HepG2 (cell line): ENCODE data around the gene SOWAHA. TPM values are rescaled to one million over a fixed set of nuclear protein-coding genes. Genes with fewer than 3 reads are reported as not detected.
A peak's percentile ranks its signal among the peaks of the same experiment; 100 is the strongest.

Experiments used
- CREB1 ChIP-seq, 2 experiments: fragments of 450-650 bp in 1 of 2; IDR thresholded peaks; 2 replicates each; pipeline ENCODE4 v1.6.1; 2016 to 2017; ENCODE audit warnings: control low read depth in 1 of 2, mild to moderate bottlenecking in 1 of 2, missing compliant biosample characterization in 1 of 2, missing genetic modification characterization in 1 of 2
- ELF3 ChIP-seq: IDR thresholded peaks from 2 replicates; pipeline ENCODE4 v1.6.1; 2016; ENCODE audit warnings: missing genetic modification reagents, missing compliant biosample characterization
- HCFC1 ChIP-seq: fragments of 150-350 bp; IDR thresholded peaks from 2 replicates; pipeline ENCODE4 v1.6.1; 2014; ENCODE audit warnings: low read depth, low read length
- HNF4A ChIP-seq: sonication (generic); formaldehyde crosslinking; IDR thresholded peaks from 2 replicates; pipeline ENCODE4 v1.4.0; 2020; ENCODE audit warnings: missing genetic modification reagents
- HOXD1 ChIP-seq: sonication (generic); formaldehyde crosslinking; IDR thresholded peaks from 2 replicates; pipeline ENCODE4 v1.5.0; 2020; ENCODE audit warnings: missing genetic modification reagents
- JDP2 ChIP-seq: sonication (generic); formaldehyde crosslinking; IDR thresholded peaks from 2 replicates; pipeline ENCODE4 v1.8.1; 2022; ENCODE audit warnings: missing genetic modification reagents, borderline replicate concordance
- KLF11 ChIP-seq: IDR thresholded peaks from 2 replicates; pipeline ENCODE4 v1.6.1; 2016; ENCODE audit warnings: missing compliant biosample characterization
- MAFK ChIP-seq, 2 experiments: IDR thresholded peaks in 1 of 2; conservative IDR thresholded peaks in 1 of 2; 2 replicates each; pipeline ENCODE4 v1.6.1; 2011; ENCODE audit warnings: improper control_type of control experiment in 2 of 2, low read length in 2 of 2
- NFIC ChIP-seq: IDR thresholded peaks from 2 replicates; pipeline ENCODE4 v1.6.1; 2012; ENCODE audit warnings: mild to moderate bottlenecking, low read length, inconsistent platforms
- PRDM10 ChIP-seq: sonication (generic); formaldehyde crosslinking; IDR thresholded peaks from 2 replicates; pipeline ENCODE4 v1.4.0; 2020; ENCODE audit warnings: low read depth, missing genetic modification reagents
- PRPF4 ChIP-seq: fragments of 200-400 bp; formaldehyde crosslinking; IDR thresholded peaks from 2 replicates; pipeline ENCODE4 v1.6.1; 2016; ENCODE audit warnings: low read length, low read depth; ENCODE audit not compliant: poor library complexity, severe bottlenecking
- SMAD3 ChIP-seq: sonication (generic); formaldehyde crosslinking; IDR thresholded peaks from 2 replicates; pipeline ENCODE4 v1.4.0; 2020; ENCODE audit warnings: missing genetic modification reagents
- SOX5 ChIP-seq: IDR thresholded peaks from 2 replicates; pipeline ENCODE4 v1.6.1; 2016; ENCODE audit warnings: borderline replicate concordance
- STAT5B ChIP-seq: sonication (generic); formaldehyde crosslinking; IDR thresholded peaks from 2 replicates; pipeline ENCODE4 v1.4.0; 2020; ENCODE audit warnings: missing genetic modification reagents
- STAT6 ChIP-seq: sonication (generic); formaldehyde crosslinking; IDR thresholded peaks from 2 replicates; pipeline ENCODE4 v1.4.0; 2020; ENCODE audit warnings: missing genetic modification reagents, mild to moderate bottlenecking, borderline replicate concordance
- ZFAT ChIP-seq: sonication (generic); formaldehyde crosslinking; conservative IDR thresholded peaks from 2 replicates; pipeline ENCODE4 v1.8.1; 2023; ENCODE audit warnings: missing genetic modification reagents, inconsistent platforms
- ZNF275 ChIP-seq: sonication (generic); formaldehyde crosslinking; IDR thresholded peaks from 2 replicates; pipeline ENCODE4 v1.8.0; 2022; ENCODE audit warnings: missing genetic modification reagents, mild to moderate bottlenecking, inconsistent platforms, borderline replicate concordance
- ZNF33A ChIP-seq: sonication (generic); formaldehyde crosslinking; IDR thresholded peaks from 2 replicates; pipeline ENCODE4 v1.5.1; 2020; ENCODE audit warnings: missing genetic modification reagents, mild to moderate bottlenecking, moderate library complexity, borderline replicate concordance
- ZNF547 ChIP-seq: sonication (generic); formaldehyde crosslinking; IDR thresholded peaks from 2 replicates; pipeline ENCODE4 v1.5.1; 2020; ENCODE audit warnings: mild to moderate bottlenecking, missing genetic modification reagents
- ZNF550 ChIP-seq: sonication (generic); formaldehyde crosslinking; IDR thresholded peaks from 2 replicates; pipeline ENCODE4 v1.4.0; 2020; ENCODE audit warnings: mild to moderate bottlenecking, missing genetic modification reagents, borderline replicate concordance
- ZNF607 ChIP-seq: sonication (generic); formaldehyde crosslinking; IDR thresholded peaks from 2 replicates; pipeline ENCODE4 v1.5.1; 2020; ENCODE audit warnings: missing genetic modification reagents, mild to moderate bottlenecking, borderline replicate concordance
- ZNF720 ChIP-seq: sonication (generic); formaldehyde crosslinking; IDR thresholded peaks from 2 replicates; pipeline ENCODE4 v1.4.0; 2020; ENCODE audit warnings: missing genetic modification reagents
- ZNF75D ChIP-seq: sonication (generic); formaldehyde crosslinking; IDR thresholded peaks from 2 replicates; pipeline ENCODE4 v1.8.1; 2023; ENCODE audit warnings: missing genetic modification reagents, mild to moderate bottlenecking, borderline replicate concordance
- ZNF879 ChIP-seq: sonication (generic); formaldehyde crosslinking; IDR thresholded peaks from 2 replicates; pipeline ENCODE4 v1.8.1; 2023; ENCODE audit warnings: missing genetic modification reagents
- polyA plus RNA-seq, 8 experiments: library from polyadenylated mRNA; depleted of rRNA in 3 of 8; stranded (reverse) in 7 of 8; unstranded in 1 of 8; fragments of >200 nt; fragmentation: Illumina TruSeq in 4 of 8; extraction: Trizol in 4 of 8; gene quantifications; 2 replicates each; pipeline versions ENCODE4 v1.2.1 to v1.2.3, GENCODE V29; 2011 to 2016; ENCODE audit warnings: low read depth in 4 of 8, missing spikeins in 1 of 8, mixed read lengths in 1 of 8; ENCODE audit not compliant: insufficient read depth in 1 of 8
- total RNA-seq, 5 experiments: library from RNA; depleted of rRNA; stranded (reverse); fragments of >200 nt; fragmentation: Illumina TruSeq; extraction: Trizol; gene quantifications; 2 replicates each; pipeline ENCODE4 v1.2.3, GENCODE V29; 2016; ENCODE audit warnings: low read depth in 1 of 5

Gene SOWAHA
- total and polyA plus RNA-seq, 2 of the 13 experiments (the other 11 are each of a cell fraction or from before 2014, with no cell fraction given): 0.95 to 1.9 TPM

DNA sequence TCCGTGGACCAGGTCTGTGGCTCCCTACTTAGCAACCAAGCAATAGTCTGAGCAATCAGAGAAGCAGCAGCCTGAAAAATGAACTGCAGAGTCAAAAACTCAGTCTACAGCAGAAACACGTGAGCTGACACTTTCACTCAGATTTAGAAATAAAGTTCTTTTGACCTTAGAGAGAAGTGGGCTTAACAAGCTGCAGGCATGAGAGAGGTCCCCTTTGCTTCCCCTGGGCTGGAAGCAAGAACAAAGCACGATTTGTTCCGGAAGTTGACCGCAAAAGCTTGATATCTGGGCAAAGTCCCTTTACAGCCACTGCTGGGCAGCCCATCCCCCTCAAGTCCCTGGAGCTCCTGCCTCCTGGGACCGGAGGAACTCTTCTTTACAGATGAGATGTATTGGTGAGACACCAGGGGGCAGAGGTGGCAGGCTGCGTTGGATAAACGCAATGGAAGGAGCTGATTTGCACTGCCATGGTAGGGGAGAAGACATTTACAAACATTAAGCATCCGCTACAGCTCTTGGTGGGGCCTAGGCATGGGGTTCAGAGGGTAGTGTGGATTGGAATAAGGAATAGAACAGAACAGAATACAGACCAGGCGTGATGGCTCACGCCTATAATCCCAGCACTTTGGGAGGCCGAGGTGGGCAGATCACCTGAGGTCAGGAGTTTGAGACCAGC lies 5.8 kb upstream of the SOWAHA start (continued):
- no peak; the same call in 1 of the 2 replicates for TF ChIP-seq STAT6 (CRISPR knock-in tag)
- TF ChIP-seq SMAD3 (CRISPR knock-in tag): peak; percentile 41; the same call in 1 of the 2 replicates
- TF ChIP-seq JDP2: no peak
- TF ChIP-seq PRDM10 (CRISPR knock-in tag): peak; percentile 88
- no peak for TF ChIP-seq ZFAT (CRISPR knock-in tag)
- peak; percentile 99 for TF ChIP-seq HNF4A (CRISPR knock-in tag)
- TF ChIP-seq ELF3 (CRISPR knock-in tag): peak; percentile 96
- TF ChIP-seq PRPF4: peak; percentile 99
- no peak for TF ChIP-seq ZNF75D (CRISPR knock-in tag)
- no peak for TF ChIP-seq ZNF275 (CRISPR knock-in tag)
- TF ChIP-seq ZNF879 (CRISPR knock-in tag): no peak
- no peak for TF ChIP-seq STAT5B (CRISPR knock-in tag)
- TF ChIP-seq ZNF720 (CRISPR knock-in tag): no peak
- TF ChIP-seq HOXD1 (CRISPR knock-in tag): no peak
- TF ChIP-seq HCFC1: no peak
- peak; percentile 84; the same call in 1 of the 2 replicates for TF ChIP-seq SOX5 (CRISPR knock-in tag)
- TF ChIP-seq ZNF33A: no peak
- peak; percentile 52 for TF ChIP-seq NFIC
- no peak for TF ChIP-seq CREB1 (IDR thresholded peaks at IDR 0.05)
- peak; percentile 65 for TF ChIP-seq CREB1 (CRISPR knock-in tag; IDR thresholded peaks at IDR 0.05)
- peak; percentile 86; the same call in 1 of the 2 replicates for TF ChIP-seq ZNF607
- no peak; the same call in 1 of the 2 replicates for TF ChIP-seq KLF11 (CRISPR knock-in tag)
- no peak for TF ChIP-seq ZNF547
- TF ChIP-seq ZNF550: no peak
- no peak for TF ChIP-seq MAFK (conservative IDR thresholded peaks at IDR 0.05 in 1 of 2, IDR thresholded peaks at IDR 0.05 in 1 of 2; ENCODE audit: low read length in 2 of 2)
